Mesendoderm (in vitro differentiated cells): ENCODE results near the gene EXD3.

Experiments used
- DNase-seq: peaks from one replicate; pipeline ENCODE4 v3.0.0; 2013
- H2AK5ac ChIP-seq: 2 replicates; pipeline ENCODE4 v1.6.1; 2013; ENCODE audit warnings: low read length, inconsistent platforms
- H2BK120ac ChIP-seq: 2 replicates; pipeline ENCODE4 v1.6.1; 2013; ENCODE audit warnings: low read depth, mild to moderate bottlenecking, low read length, moderate library complexity, mixed read lengths
- H2BK15ac ChIP-seq: replicated peaks from 2 replicates; pipeline ENCODE4 v1.6.1; 2013; ENCODE audit warnings: low read depth, mild to moderate bottlenecking, moderate library complexity
- H2BK5ac ChIP-seq: 2 replicates; pipeline ENCODE4 v1.6.1; 2013; ENCODE audit warnings: low read length, inconsistent platforms
- H3K18ac ChIP-seq: 2 replicates; pipeline ENCODE4 v1.6.1; 2013; ENCODE audit warnings: mild to moderate bottlenecking, low read length, mixed read lengths
- H3K23ac ChIP-seq: one replicate; pipeline ENCODE4 v1.6.1; 2013; ENCODE audit warnings: low read length
- H3K27ac ChIP-seq: 2 replicates; pipeline ENCODE4 v1.5.1; 2013; ENCODE audit warnings: low read depth, mild to moderate bottlenecking, inconsistent platforms, low read length, moderate library complexity
- H3K27me3 ChIP-seq: 2 replicates; pipeline ENCODE4 v1.6.1; 2013; ENCODE audit warnings: low read length, control low read depth, mild to moderate bottlenecking, inconsistent platforms; ENCODE audit not compliant: insufficient read depth, poor library complexity
- H3K36me3 ChIP-seq: 2 replicates; pipeline ENCODE4 v1.6.1; 2013; ENCODE audit warnings: low read length, inconsistent platforms; ENCODE audit not compliant: control insufficient read depth, insufficient read depth
- H3K4ac ChIP-seq: one replicate; pipeline ENCODE4 v1.6.1; 2013; ENCODE audit warnings: low read depth, mild to moderate bottlenecking, low read length, moderate library complexity
- H3K4me1 ChIP-seq: 2 replicates; pipeline ENCODE4 v1.6.1; 2013; ENCODE audit warnings: low read depth, low read length, inconsistent platforms; ENCODE audit not compliant: control insufficient read depth
- H3K4me2 ChIP-seq: 2 replicates; pipeline ENCODE4 v1.6.1; 2013; ENCODE audit warnings: low read length
- H3K4me3 ChIP-seq: 2 replicates; pipeline ENCODE4 v1.5.1; 2013; ENCODE audit warnings: mild to moderate bottlenecking, low read length
- H3K56ac ChIP-seq: one replicate; pipeline ENCODE4 v1.6.1; 2013; ENCODE audit warnings: low read length
- H3K79me1 ChIP-seq: 2 replicates; pipeline ENCODE4 v1.6.1; 2013; ENCODE audit warnings: low read length, inconsistent platforms
- H3K79me2 ChIP-seq: 2 replicates; pipeline ENCODE4 v1.6.1; 2013; ENCODE audit warnings: mild to moderate bottlenecking, low read length; ENCODE audit not compliant: control insufficient read depth, insufficient read depth
- H3K9ac ChIP-seq: 2 replicates; pipeline ENCODE4 v1.6.1; 2013; ENCODE audit warnings: low read length, inconsistent platforms
- H4K5ac ChIP-seq: one replicate; pipeline ENCODE4 v1.6.1; 2013; ENCODE audit warnings: low read length
- H4K8ac ChIP-seq: one replicate; pipeline ENCODE4 v1.6.1; 2013; ENCODE audit warnings: low read depth, mild to moderate bottlenecking, control low read depth, low read length, moderate library complexity
- WGBS: extraction: QIAGEN DNeasy Blood & Tissue Kit; methylation state at CpG from one replicate; pipeline ENCODE4 v1.1.7; 2013; ENCODE audit warnings: low lambda C conversion rate, missing lambda C conversion rate; ENCODE audit not compliant: insufficient coverage; ENCODE audit errors: extremely low coverage; 5-methylcytosine and 5-hydroxymethylcytosine counted together

EXD3 gene

GRCh38 chr9:137462396-137462985 is 39.5 kb upstream of the EXD3 start:
- Histone ChIP-seq H2BK120ac (no peak overlapping the region), H3K18ac (no peak overlapping the region), H3K4ac (no peak overlapping the region), H3K27ac (no peak overlapping the region), H3K9ac (no peak overlapping the region), H3K27me3 (no peaks in the 10 kb centered on the region), H3K56ac (no peak overlapping the region), H3K79me1 (no peaks in the 10 kb centered on the region), H4K8ac (no peak overlapping the region), H2BK5ac (no peak overlapping the region), H4K5ac (no peak overlapping the region), H3K36me3 (no peaks in the 10 kb centered on the region), H3K4me2 (no peak overlapping the region), H2AK5ac (no peak overlapping the region), H3K4me1 (no peaks in the 10 kb centered on the region), H3K4me3 (no peak overlapping the region), H3K23ac (no peak overlapping the region), H3K79me2 (no peaks in the 10 kb centered on the region), H2BK15ac (no peak overlapping the region)
- no peak for DNase-seq
- no CpG with 5 or more reads among the region's 25 CpGs for WGBS

- H2BK5ac ChIP-seq: no peak overlapping the region
- no peak overlapping the region for H2BK120ac ChIP-seq
- no peaks in the 10 kb centered on the region for H3K27me3 ChIP-seq
- H3K27ac ChIP-seq: no peak overlapping the region
- no peak overlapping the region for H4K8ac ChIP-seq
- no CpG with 5 or more reads among the region's 52 CpGs for WGBS
- H3K9ac ChIP-seq: no peak overlapping the region
- H3K4me2 ChIP-seq: no peak overlapping the region
- no peak overlapping the region for H4K5ac ChIP-seq
- no peak overlapping the region for H3K18ac ChIP-seq
- H3K23ac ChIP-seq: no peak overlapping the region
- no peaks in the 10 kb centered on the region for H3K79me1 ChIP-seq
- no peak overlapping the region for H3K4ac ChIP-seq
- H3K36me3 ChIP-seq: no peaks in the 10 kb centered on the region
- no peak overlapping the region for H3K4me3 ChIP-seq
- no peaks in the 10 kb centered on the region for H3K79me2 ChIP-seq
- no peak overlapping the region for H2BK15ac ChIP-seq
- no peak overlapping the region for H2AK5ac ChIP-seq
- no peaks in the 10 kb centered on the region for H3K4me1 ChIP-seq
- peak; percentile 82 for DNase-seq
- H3K56ac ChIP-seq: no peak overlapping the region
These were observed 38.9 kb upstream of the EXD3 start for GRCh38 chr9:137461663-137462395.

DNA sequence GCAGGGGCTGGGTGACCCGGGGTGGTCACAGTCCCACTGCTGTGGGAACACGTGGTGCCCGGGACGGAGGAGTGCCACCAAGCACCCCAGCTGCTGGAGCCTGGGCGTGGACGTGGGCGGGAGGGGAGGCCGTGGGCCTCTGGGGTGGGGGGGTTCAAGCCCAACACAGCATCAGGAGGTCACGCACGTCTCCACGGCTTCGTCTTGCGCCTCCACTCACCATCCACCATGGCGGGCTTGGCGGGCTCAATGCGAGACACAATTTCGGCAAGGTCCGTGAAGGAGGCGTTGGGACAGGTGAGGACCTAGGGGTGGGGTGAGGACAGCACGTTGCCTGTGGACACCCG is 38.3 kb upstream of the EXD3 start:
- H4K5ac ChIP-seq: no peak overlapping the region
- H3K4me1 ChIP-seq: no peaks in the 10 kb centered on the region
- H3K9ac ChIP-seq: no peak overlapping the region
- no peak overlapping the region for H3K18ac ChIP-seq
- no peak overlapping the region for H2BK120ac ChIP-seq
- H3K23ac ChIP-seq: no peak overlapping the region
- no peak overlapping the region for H3K56ac ChIP-seq
- no peaks in the 10 kb centered on the region for H3K79me1 ChIP-seq
- H3K4me3 ChIP-seq: no peak overlapping the region
- no peak overlapping the region for H2AK5ac ChIP-seq
- H3K4ac ChIP-seq: no peak overlapping the region
- H3K4me2 ChIP-seq: no peak overlapping the region
- no peaks in the 10 kb centered on the region for H3K27me3 ChIP-seq
- no peaks in the 10 kb centered on the region for H3K36me3 ChIP-seq
- H2BK15ac ChIP-seq: no peak overlapping the region
- no CpG with 5 or more reads among the region's 21 CpGs for WGBS
- H3K27ac ChIP-seq: no peak overlapping the region
- H3K79me2 ChIP-seq: no peaks in the 10 kb centered on the region
- no peak overlapping the region for H4K8ac ChIP-seq
- DNase-seq: no peak
- no peak overlapping the region for H2BK5ac ChIP-seq

GRCh38 chr9:137460363-137461315 is 37.7 kb upstream of the EXD3 start:
- Histone ChIP-seq H3K4me1 (no peaks in the 10 kb centered on the region), H3K36me3 (no peaks in the 10 kb centered on the region), H3K56ac (no peak overlapping the region), H3K23ac (no peak overlapping the region), H3K18ac (no peak overlapping the region), H3K79me1 (no peaks in the 10 kb centered on the region), H2BK15ac (no peak overlapping the region), H3K4me2 (no peak overlapping the region), H4K5ac (no peak overlapping the region), H2BK5ac (no peak overlapping the region), H3K4ac (no peak overlapping the region), H3K79me2 (no peaks in the 10 kb centered on the region), H2AK5ac (no peak overlapping the region), H2BK120ac (no peak overlapping the region), H3K4me3 (no peak overlapping the region), H3K9ac (no peak overlapping the region), H3K27ac (no peak overlapping the region), H3K27me3 (no peaks in the 10 kb centered on the region), H4K8ac (no peak overlapping the region)
- no CpG with 5 or more reads among the region's 31 CpGs for WGBS
- DNase-seq: no peak

DNA sequence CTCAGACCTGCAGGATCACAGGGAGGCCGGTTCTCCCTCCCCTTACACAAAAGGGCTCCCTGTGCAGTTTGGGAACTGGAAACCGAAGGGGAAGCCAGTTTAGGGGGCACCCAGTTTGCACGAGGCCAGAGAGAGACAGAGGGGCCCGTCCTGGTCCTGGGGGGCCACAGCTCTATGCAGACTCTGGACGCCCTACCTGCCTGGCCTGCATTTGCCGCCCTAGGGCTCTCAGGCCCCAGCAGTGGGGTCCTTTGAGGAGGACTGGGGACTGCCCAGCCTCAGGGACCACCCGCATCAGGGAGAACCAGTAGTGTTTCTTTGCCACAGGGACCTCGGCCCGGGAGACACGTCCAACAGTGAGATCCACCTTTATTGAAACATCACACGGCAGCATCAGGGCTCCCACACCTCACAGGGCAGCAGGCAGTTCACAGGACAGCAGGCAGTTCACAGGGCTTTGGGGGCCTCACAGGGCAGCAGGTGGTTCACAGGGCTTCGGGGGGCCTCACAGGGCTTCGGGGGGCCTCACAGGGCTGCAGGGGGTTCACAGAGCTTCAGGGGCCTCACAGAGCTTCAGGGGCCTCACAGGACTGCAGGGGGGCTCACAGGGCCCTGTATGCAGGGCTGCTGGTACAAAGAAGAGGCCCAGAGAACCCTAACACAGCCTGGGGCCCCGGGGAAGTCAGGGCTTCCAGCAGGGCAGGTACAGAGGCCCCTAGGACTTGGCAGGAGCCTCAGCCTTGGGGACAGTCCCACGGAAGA is 36.8 kb upstream of the EXD3 start:
- H3K18ac ChIP-seq: peak overlapping the region; percentile 24
- no peak overlapping the region for H3K4ac ChIP-seq
- H3K27me3 ChIP-seq: no peaks in the 10 kb centered on the region
- H3K23ac ChIP-seq: no peak overlapping the region
- H3K4me2 ChIP-seq: no peak overlapping the region
- H3K4me1 ChIP-seq: no peaks in the 10 kb centered on the region
- WGBS: no CpG with 5 or more reads among the region's 15 CpGs
- no peaks in the 10 kb centered on the region for H3K36me3 ChIP-seq
- no peak overlapping the region for H3K27ac ChIP-seq
- peak overlapping the region; percentile 82 for H3K56ac ChIP-seq
- no peak overlapping the region for H2BK5ac ChIP-seq
- H4K5ac ChIP-seq: no peak overlapping the region
- H3K79me2 ChIP-seq: no peaks in the 10 kb centered on the region
- no peaks in the 10 kb centered on the region for H3K79me1 ChIP-seq
- peak overlapping the region; percentile 52 for H3K9ac ChIP-seq
- no peak overlapping the region for H2BK120ac ChIP-seq
- DNase-seq: no peak
- no peak overlapping the region for H2AK5ac ChIP-seq
- no peak overlapping the region for H2BK15ac ChIP-seq
- H4K8ac ChIP-seq: no peak overlapping the region
- H3K4me3 ChIP-seq: no peak overlapping the region
